ENCODE measurements around the gene SH3RF3.
A peak's percentile ranks its signal among the peaks of the same experiment; 100 is the strongest.

The SH3RF3 gene

DNA sequence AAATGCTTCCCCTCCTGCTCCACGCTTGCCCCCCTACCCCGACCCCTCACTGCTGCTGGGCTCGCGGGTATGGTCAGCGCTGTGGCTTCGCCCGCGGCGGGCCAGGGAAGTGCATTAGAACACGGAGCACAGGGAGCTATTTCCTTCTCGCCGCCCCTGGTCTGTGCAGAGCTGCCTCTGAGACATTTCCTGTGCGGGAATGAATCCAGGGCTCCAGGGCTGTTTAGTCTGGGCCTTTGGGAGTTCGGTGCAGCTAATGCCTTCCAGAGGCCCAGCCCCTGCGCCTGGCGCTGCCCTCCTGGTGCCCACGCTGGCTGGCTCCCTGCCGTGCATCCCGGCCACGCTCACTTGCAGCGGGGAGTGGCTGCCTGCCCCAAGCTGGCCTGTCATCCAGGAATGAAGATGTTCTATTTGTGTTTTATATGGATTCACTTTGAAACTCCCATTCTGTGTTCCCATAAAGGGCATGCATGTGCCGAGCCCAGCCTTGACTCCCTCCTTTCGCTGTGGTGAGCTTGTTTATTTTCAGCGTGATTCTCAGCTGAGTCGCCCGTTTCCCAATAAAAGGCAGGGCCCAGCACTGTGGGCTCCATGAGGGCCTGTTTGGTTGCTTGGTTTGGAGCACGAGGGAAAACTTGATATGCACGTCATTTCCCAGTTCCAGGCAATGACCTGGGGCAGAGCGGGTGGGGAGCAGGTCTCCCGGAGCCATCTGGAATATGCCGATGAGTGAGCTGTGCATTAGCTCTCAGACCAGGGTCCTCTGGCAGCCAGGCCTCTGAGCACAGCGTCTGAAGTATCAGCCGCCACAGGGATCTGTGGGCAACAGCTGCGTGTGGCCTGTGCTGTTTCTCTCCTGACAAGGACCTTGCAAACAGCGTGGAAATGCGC lies 42.7 kb downstream of the SH3RF3 start:
- ATAC-seq = peak; percentile 89
- TF ChIP-seq, protein P1, sequence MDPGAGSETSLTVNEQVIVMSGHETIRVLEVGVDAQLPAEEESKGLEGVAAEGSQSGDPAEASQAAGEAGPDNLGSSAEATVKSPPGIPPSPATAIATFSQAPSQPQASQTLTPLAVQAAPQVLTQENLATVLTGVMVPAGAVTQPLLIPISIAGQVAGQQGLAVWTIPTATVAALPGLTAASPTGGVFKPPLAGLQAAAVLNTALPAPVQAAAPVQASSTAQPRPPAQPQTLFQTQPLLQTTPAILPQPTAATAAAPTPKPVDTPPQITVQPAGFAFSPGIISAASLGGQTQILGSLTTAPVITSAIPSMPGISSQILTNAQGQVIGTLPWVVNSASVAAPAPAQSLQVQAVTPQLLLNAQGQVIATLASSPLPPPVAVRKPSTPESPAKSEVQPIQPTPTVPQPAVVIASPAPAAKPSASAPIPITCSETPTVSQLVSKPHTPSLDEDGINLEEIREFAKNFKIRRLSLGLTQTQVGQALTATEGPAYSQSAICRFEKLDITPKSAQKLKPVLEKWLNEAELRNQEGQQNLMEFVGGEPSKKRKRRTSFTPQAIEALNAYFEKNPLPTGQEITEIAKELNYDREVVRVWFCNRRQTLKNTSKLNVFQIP (CRISPR knock-in tag; IDR thresholded peaks at IDR 0.05; ENCODE audit: borderline replicate concordance, low read depth) = 0 out of 2 replicates have a peak, but pooled peaks have one; percentile 21
- TF ChIP-seq ZNF8 (CRISPR knock-in tag; IDR thresholded peaks at IDR 0.05) (no peak), ZFP3 (CRISPR knock-in tag; IDR thresholded peaks at IDR 0.05) (0 out of 2 replicates have a peak, but pooled peaks have one; percentile 65), RARB (CRISPR knock-in tag; IDR thresholded peaks at IDR 0.05) (no peak), GLIS3 (CRISPR knock-in tag; IDR thresholded peaks at IDR 0.05) (0 out of 2 replicates have a peak, but pooled peaks have one; percentile 12), SNAI2 (CRISPR knock-in tag; IDR thresholded peaks at IDR 0.05) (no peak; the same call in 1 of the 2 replicates), PPARA (CRISPR knock-in tag; IDR thresholded peaks at IDR 0.05; ENCODE audit: borderline replicate concordance) (no peak), ZNF70 (CRISPR knock-in tag; IDR thresholded peaks at IDR 0.05) (no peak), ISL1 (CRISPR knock-in tag; IDR thresholded peaks at IDR 0.05) (no peak), ARNTL (CRISPR knock-in tag; IDR thresholded peaks at IDR 0.05; ENCODE audit: borderline replicate concordance, low read depth) (no peak), CSDC2 (CRISPR knock-in tag; IDR thresholded peaks at IDR 0.05) (peak; percentile 73; the same call in 1 of the 2 replicates), TCF4 (CRISPR knock-in tag; IDR thresholded peaks at IDR 0.05; ENCODE audit: borderline replicate concordance) (peak; percentile 61; the same call in 1 of the 2 replicates)
- TF ChIP-seq, protein P2, sequence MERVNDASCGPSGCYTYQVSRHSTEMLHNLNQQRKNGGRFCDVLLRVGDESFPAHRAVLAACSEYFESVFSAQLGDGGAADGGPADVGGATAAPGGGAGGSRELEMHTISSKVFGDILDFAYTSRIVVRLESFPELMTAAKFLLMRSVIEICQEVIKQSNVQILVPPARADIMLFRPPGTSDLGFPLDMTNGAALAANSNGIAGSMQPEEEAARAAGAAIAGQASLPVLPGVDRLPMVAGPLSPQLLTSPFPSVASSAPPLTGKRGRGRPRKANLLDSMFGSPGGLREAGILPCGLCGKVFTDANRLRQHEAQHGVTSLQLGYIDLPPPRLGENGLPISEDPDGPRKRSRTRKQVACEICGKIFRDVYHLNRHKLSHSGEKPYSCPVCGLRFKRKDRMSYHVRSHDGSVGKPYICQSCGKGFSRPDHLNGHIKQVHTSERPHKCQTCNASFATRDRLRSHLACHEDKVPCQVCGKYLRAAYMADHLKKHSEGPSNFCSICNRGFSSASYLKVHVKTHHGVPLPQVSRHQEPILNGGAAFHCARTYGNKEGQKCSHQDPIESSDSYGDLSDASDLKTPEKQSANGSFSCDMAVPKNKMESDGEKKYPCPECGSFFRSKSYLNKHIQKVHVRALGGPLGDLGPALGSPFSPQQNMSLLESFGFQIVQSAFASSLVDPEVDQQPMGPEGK (CRISPR knock-in tag; IDR thresholded peaks at IDR 0.05; ENCODE audit: borderline replicate concordance) = no peak
- TF ChIP-seq, protein P3, sequence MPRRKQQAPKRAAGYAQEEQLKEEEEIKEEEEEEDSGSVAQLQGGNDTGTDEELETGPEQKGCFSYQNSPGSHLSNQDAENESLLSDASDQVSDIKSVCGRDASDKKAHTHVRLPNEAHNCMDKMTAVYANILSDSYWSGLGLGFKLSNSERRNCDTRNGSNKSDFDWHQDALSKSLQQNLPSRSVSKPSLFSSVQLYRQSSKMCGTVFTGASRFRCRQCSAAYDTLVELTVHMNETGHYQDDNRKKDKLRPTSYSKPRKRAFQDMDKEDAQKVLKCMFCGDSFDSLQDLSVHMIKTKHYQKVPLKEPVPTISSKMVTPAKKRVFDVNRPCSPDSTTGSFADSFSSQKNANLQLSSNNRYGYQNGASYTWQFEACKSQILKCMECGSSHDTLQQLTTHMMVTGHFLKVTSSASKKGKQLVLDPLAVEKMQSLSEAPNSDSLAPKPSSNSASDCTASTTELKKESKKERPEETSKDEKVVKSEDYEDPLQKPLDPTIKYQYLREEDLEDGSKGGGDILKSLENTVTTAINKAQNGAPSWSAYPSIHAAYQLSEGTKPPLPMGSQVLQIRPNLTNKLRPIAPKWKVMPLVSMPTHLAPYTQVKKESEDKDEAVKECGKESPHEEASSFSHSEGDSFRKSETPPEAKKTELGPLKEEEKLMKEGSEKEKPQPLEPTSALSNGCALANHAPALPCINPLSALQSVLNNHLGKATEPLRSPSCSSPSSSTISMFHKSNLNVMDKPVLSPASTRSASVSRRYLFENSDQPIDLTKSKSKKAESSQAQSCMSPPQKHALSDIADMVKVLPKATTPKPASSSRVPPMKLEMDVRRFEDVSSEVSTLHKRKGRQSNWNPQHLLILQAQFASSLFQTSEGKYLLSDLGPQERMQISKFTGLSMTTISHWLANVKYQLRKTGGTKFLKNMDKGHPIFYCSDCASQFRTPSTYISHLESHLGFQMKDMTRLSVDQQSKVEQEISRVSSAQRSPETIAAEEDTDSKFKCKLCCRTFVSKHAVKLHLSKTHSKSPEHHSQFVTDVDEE (CRISPR knock-in tag; IDR thresholded peaks at IDR 0.05) = no peak; the same call in 1 of the 2 replicates

DNA sequence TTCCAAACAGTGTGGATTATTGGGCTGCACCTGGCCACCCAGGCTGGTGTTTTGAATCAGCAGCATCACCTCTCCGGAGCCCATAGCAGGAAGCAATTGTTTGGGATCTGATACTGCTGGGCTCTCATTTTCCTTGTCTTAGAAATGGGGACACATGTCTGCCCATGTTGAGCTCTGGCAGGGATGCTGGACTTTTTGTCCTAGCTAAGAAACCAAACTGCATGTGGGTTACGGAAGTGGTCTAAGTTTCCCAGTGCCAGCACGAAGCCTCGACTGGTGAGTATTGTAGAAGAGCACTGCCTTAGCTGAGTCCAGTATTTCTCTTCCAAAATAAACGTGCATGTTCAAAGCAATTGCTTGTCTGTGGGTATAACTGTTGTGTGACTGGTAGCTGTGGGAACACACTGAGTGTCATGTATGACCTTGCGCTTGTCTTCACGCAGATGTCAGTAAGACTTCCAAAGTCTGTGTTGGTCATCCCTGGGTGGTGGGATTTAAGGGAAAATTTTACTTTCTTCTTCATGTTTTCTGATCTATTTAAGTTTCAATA lies 43.6 kb downstream of the SH3RF3 start:
- ATAC-seq = no peak
- TF ChIP-seq, protein P2 (CRISPR knock-in tag; IDR thresholded peaks at IDR 0.05; ENCODE audit: borderline replicate concordance) = no peak
- TF ChIP-seq, protein P3 (CRISPR knock-in tag; IDR thresholded peaks at IDR 0.05) = no peak
- TF ChIP-seq TOX (CRISPR knock-in tag; IDR thresholded peaks at IDR 0.05; ENCODE audit: borderline replicate concordance) (no peak), ZNF70 (CRISPR knock-in tag; IDR thresholded peaks at IDR 0.05) (no peak)

All from SK-N-SH treated with all-trans-retinoic acid at 6 μM for 48 hours (cell line).